ENCODE results near the gene DDX60.
"Not testable (repeated sequence)": the region's sequence is repeated elsewhere in the genome, so short reads cannot be mapped to it uniquely, and the experiment has no call there.

The DDX60 gene

GRCh38 chr4:168291242-168291641 is 27.3 kb downstream of the DDX60 start:
- DNase-seq (ENCODE audit: low read depth) = no peak

DNA sequence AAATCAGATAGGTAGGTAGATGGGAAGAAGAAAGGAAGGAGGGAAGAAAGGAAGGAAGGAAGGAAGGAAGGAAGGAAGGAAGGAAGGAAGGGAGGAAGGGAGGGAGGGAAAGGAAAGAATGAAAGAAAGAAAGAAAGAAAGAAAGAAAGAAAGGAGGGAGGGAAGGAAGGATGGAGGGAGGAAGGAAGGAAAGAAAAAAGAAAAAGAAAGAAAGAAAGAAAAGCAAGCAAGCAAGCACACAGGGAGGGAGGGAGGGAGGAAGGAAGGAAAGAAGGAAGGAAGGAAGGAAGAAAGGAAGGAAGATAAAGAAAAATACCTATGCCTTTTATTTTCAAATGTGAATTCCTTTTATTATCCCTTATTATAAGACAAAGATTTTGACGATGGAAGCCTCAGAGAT is 32.7 kb downstream of the DDX60 start:
- not testable (repeated sequence) for DNase-seq (ENCODE audit: low read depth)

GRCh38 chr4:168279556-168279955 is 39.0 kb downstream of the DDX60 start:
- no peak for DNase-seq (ENCODE audit: low read depth)

- no peak for DNase-seq (ENCODE audit: low read depth)
Measured at GRCh38 chr4:168275836-168276235, 42.7 kb downstream of the DDX60 start.

DNA sequence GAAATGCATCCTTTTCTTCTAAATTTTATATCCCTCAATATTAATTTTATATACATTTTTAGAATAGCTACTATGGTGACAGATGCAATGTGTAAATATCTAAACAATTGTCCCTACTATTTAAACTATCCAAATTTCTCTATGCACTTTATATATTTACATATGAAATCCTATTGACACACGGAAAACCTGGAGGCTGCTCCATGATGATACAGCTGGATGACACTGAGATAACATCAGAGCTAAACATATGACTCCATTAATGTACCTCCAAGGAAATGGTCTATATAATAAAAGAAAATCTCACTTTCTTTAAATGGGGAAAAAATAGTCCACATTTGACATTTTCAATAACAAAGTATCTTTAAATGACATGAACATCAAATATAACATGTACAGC is 43.7 kb downstream of the DDX60 start:
- no peak for DNase-seq (ENCODE audit: low read depth)

- DNase-seq (ENCODE audit: low read depth) = no peak
Measured at GRCh38 chr4:168273838-168274237, 44.7 kb downstream of the DDX60 start.

DNA sequence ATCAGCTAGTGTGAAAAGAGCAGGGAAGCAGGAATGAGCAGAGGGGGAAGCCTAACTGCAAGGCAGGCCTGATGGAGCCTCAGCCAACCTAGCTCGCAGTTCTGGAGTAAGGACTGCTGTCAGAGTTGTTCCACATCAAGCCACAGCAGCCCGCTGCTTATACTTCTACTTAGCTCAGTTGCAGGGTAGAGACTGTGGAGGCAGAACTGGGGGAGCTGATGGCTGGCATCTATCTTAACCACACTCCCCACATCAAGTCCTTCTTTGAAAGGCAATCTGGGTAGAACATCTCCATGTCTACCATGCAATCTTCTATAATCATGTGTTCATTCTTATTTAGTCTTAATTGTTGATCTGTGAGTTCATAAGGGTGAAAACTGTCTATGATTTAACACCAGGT is 46.1 kb downstream of the DDX60 start:
- DNase-seq (ENCODE audit: low read depth) = no peak

- DNase-seq (ENCODE audit: low read depth) = no peak
Measured at GRCh38 chr4:168269896-168270295, 48.7 kb downstream of the DDX60 start.

DNA sequence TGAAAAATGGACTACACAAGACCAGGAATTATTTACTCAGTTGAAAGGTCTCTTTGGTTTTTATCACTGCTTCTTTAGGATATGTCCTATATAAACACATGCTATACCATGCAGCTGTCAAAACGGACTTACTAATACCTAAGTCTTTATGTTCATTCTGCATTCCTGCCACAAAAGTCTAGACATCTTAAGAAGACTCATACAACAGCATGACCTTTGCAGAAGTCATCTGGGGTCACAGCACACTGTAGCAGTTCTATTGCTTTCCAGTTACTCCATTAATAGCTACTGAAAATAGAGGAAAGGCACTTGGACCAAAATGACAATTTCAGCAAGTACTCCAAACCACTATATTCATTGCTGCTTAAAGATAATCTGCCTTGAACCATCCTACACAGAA is 53.2 kb downstream of the DDX60 start:
- DNase-seq (ENCODE audit: low read depth) = no peak

DNA sequence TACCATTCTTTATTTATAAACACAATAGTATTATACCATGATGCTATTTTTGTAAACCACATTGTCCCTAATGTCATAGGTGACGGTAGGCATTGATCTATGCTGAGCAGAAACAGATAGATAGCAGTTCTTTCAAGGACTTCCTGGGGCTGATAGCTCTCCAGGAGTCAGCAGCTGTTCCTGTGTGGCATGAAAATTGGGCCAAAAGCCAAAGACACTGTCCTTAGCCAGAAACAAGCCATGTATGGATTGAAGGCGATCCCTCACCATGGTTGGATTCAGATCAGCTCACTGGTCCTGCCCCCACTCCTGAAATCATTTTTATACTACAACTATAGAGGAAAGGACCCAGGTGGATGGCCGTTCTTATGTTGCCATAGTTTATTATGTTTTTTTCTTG is 53.6 kb downstream of the DDX60 start:
- DNase-seq (ENCODE audit: low read depth) = no peak

DNA sequence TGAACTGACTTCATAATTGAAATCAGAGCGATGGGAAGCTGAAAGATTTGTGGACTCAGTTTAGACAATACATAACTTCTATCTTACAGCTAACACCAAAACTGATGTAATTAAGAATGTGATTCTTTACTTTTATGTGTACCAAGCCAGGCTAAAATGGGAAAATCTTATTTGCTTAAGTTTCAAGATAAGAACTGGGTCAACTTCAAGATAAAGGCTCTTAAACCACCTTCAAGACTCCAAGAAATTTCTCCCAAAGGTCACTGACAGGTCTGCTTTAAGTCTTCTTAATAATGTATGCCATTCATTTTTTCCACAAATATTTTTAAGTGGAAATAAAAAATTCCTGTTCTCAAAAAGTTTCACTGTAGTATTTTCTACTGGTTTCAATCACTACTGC is 55.5 kb downstream of the DDX60 start:
- DNase-seq (ENCODE audit: low read depth) = no peak

- DNase-seq (ENCODE audit: low read depth) = no peak
Measured at GRCh38 chr4:168259096-168259495, 59.5 kb downstream of the DDX60 start.

GRCh38 chr4:168257768-168258167 is 60.8 kb downstream of the DDX60 start:
- DNase-seq (ENCODE audit: low read depth) = no peak

DNA sequence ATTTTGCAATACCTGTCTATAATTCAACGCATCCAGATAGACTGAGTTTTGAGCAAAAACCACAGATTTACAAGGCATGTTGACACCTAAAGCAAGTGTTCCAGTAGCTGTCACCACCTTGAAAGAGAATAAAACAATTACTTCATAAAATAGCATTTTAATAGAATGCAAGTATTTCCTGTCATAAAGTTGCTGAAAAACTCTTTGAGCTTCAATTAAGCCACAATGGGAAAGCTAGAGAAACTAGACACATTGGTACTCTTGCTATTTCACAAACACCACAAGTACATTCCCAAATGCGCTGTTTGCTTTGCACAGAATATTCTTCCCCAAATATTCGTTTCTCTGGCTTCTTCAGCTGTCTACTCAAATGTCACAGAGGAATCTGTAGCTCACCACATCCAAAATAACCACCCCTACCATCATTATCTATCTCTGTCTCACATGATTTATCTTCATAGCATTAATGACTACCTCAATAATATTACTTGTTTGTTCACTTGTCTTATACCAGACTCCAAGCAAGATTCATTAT is 70.3 kb downstream of the DDX60 start:
- DNase-seq (ENCODE audit: low read depth) = no peak

DNA sequence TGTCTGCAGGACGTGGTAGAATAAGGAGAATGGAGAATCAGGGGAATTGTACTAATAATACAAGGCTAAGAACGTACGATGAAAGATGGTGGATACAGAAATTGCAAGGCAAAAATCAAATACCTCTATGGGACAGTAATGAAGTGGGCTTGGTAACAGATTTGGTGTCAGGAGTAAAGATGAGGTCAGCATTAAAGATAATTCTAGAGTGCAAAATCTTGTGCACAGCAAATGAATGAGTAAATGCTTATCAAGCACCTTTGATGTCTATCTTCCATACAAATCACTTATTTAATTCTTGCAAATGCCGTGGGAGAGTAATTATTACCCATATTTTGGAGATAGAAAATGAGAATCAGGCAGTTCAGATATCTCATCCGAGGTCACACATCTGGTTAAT is 70.9 kb downstream of the DDX60 start:
- DNase-seq (ENCODE audit: low read depth) = no peak

GRCh38 chr4:168241953-168242352 is 76.6 kb downstream of the DDX60 start:
- no peak for DNase-seq (ENCODE audit: low read depth)

GRCh38 chr4:168240821-168241220 is 77.7 kb downstream of the DDX60 start:
- no peak for DNase-seq (ENCODE audit: low read depth)

- no peak for DNase-seq (ENCODE audit: low read depth)
Measured at GRCh38 chr4:168221301-168221700, 97.3 kb downstream of the DDX60 start.

GRCh38 chr4:168220893-168221292 is 97.7 kb downstream of the DDX60 start:
- no peak for DNase-seq (ENCODE audit: low read depth)

GRCh38 chr4:168218645-168219044 is 99.9 kb downstream of the DDX60 start:
- no peak for DNase-seq (ENCODE audit: low read depth)

GRCh38 chr4:168213511-168213910 is 105.0 kb downstream of the DDX60 start:
- not testable (repeated sequence) for DNase-seq (ENCODE audit: low read depth)

- DNase-seq (ENCODE audit: low read depth) = no peak
Measured at GRCh38 chr4:168212656-168213055, 105.9 kb downstream of the DDX60 start.

GRCh38 chr4:168208957-168209614 is 109.5 kb downstream of the DDX60 start:
- no peak for DNase-seq (ENCODE audit: low read depth)

- DNase-seq (ENCODE audit: low read depth) = no peak
Measured at GRCh38 chr4:168203233-168203911, 115.2 kb downstream of the DDX60 start.

Measured in CMK (cell line).